ENCODE measurements around the gene HTR6.

The HTR6 gene

GRCh38 chr1:19720973-19721372 is 56.3 kb downstream of the HTR6 start:
- no peak for DNase-seq (ENCODE audit: low read depth)

- no peak for DNase-seq (ENCODE audit: low read depth)
These were observed 59.2 kb downstream of the HTR6 start for GRCh38 chr1:19723874-19724273.

GRCh38 chr1:19725606-19726005 is 60.9 kb downstream of the HTR6 start:
- DNase-seq (ENCODE audit: low read depth) = no peak

- DNase-seq (ENCODE audit: low read depth) = no peak
These were observed 63.9 kb downstream of the HTR6 start for GRCh38 chr1:19728413-19729145.

- DNase-seq (ENCODE audit: low read depth) = no peak
These were observed 65.6 kb downstream of the HTR6 start for GRCh38 chr1:19730232-19730631.

Measured in iris pigment epithelial cell (primary cell).